Stomach (tissue), 4 donors: Measurements from ENCODE around the gene TCEA2.

Experiments
- CTCF ChIP-seq, 7 experiments: fragments of 450-650 bp in 4 of 7; fragments of 200-600 bp in 3 of 7; sonication (generic) in 3 of 7; IDR thresholded peaks; one replicate each; pipeline ENCODE4 v1.5.1; 2016 to 2019; ENCODE audit warnings: antibody characterized with exemption in 7 of 7, control low read depth in 2 of 7, mild to moderate bottlenecking in 1 of 7
- POLR2A ChIP-seq, 4 donors: fragments of 450-650 bp; IDR thresholded peaks; one replicate each; pipeline ENCODE4 v1.6.1; 2016; ENCODE audit warnings: antibody characterized with exemption in 4 of 4, control low read depth in 2 of 4, mild to moderate bottlenecking in 1 of 4, moderate library complexity in 1 of 4
- POLR2AphosphoS5 ChIP-seq, 3 donors: sonication (generic); formaldehyde crosslinking; IDR thresholded peaks; one replicate each; pipeline ENCODE4 v1.6.1; 2016; ENCODE audit warnings: antibody characterized with exemption in 3 of 3

GRCh38 chr20:64042054-64042781, 20.8 kb upstream of the TCEA2 start:
- no peak for TF ChIP-seq POLR2A (IDR thresholded peaks at IDR 0.05)
- TF ChIP-seq CTCF (IDR thresholded peaks at IDR 0.05) = no peak
- TF ChIP-seq POLR2AphosphoS5 (IDR thresholded peaks at IDR 0.05) = no peak
